ENCODE data around the gene LPCAT1.
"Not testable (repeated sequence)": the region's sequence is repeated elsewhere in the genome, so short reads cannot be mapped to it uniquely, and the experiment has no call there.

The LPCAT1 gene

DNA sequence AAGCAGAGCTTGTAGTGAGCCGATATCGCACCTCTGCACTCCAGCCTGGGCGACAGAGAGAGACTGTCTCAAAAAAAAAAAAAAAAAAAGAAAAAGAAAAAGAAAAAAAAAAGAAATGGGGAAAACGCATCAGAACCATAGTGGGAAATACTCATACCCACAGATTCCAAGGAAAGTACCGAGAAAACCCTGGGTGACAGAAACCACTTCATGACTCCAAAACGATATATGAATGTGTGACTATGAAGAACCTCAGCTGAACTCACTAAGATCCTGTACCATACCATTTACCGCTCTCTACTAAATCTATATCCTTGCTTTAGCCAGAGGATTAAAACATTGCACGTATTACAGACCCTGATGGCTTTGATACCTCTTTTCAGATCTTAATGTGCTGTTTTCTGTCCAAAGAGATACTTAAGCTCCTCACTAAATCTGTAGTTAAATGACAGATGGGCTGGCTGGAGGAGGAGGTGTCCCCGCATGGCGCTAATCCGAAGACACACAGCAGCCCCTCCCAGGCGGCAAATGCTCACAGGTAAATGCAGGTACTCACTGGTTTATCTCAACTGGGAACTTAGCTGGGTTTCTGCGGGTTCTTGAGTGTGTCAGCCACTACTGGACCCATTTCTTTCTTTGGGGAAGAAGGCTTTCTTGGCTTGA, 2.8 kb downstream of the LPCAT1 start:
- no peak for DNase-seq

DNA sequence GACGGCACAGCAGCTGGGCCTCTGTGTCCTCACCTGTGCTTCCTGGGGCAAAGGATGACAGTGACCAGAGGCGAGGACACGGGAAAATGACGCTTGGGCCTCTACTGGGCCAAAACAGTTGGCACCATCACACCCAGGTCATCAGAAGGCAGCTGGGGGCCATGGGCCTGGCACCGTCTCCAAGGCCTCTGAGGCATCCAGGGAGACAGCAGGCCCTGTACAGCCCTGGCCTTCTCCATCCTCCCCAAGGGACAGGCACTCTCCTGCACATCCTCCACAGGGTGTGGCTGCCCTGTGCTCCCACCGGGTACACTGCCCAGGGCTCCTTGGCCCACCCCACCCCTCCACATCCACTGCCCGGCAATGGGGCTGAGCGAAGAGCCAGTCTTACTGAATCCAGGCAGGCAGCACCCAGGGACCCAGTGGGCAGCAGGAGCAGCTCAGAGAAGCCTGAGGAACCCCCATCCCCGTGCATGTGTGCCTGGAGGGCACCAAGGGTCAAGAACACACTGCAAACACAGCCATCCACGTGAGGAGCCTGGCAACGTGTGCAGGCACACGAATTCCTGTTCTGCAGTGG, 4.0 kb downstream of the LPCAT1 start:
- no peak for DNase-seq

DNA sequence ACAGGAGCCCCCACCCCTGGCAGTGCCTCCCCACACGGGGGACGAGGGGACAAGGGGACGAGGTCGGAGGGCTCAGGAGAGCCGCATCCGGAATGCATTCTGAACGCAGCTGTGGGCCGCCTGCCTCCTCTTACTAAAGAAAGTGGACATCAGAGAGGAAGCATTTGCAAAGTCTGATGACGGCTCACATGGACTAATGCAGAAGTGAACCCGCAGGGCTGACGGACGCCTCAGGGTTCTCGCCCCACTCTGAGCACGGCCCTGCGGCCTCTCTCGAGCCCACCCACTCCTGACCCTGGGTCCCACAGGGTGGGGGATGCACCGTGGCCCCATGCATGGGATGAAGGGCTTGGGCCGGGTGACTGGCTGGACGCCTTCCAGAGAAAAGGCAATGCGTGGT, 5.9 kb downstream of the LPCAT1 start:
- DNase-seq, result no peak

DNA sequence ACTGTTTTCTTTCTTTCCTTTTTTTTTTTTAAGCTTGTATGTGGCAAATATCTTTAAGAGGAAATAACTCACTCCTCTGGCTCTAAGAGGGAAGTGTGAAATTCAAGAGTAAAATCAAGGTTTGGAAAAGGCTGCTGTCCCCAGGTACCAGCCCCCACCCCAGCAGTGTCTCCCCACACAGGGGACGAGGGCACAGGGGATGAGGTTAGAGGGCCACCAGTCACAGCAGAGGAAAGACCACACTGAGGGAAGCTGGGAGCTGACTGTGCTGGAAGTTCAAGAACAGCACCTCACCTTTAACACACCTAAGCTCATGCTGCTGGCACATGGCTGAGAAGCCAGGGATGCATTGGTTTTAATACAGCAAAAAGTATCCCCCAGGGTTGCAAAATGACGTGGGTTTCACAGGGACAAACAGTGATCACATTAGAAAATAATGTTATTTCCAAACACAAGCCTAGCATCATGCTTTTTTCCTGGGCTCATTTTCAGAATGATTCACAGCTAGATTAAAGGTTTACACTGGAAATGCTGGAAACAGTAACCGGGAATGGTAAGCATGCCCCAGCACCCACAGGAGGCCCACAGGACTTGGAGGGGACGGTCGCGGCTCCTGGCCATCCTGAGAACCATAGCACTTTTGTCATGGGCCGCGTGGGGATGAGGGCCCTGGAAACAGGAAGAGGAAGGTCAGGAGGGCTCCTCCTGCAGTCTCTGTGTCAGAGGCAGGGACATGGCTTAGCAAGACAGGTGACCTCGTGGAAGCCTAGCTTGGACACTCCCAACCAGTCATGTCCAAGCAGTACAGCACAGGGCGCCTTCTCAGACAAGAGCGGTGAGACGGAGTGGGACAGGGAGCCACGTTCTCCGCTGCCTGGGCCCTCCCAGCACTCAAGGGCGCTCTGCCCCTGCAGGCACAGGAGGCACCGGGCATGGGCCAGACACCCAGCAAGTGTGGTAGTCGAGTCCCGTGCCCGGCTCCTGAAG, 6.9 kb downstream of the LPCAT1 start:
- DNase-seq, result no peak

DNA sequence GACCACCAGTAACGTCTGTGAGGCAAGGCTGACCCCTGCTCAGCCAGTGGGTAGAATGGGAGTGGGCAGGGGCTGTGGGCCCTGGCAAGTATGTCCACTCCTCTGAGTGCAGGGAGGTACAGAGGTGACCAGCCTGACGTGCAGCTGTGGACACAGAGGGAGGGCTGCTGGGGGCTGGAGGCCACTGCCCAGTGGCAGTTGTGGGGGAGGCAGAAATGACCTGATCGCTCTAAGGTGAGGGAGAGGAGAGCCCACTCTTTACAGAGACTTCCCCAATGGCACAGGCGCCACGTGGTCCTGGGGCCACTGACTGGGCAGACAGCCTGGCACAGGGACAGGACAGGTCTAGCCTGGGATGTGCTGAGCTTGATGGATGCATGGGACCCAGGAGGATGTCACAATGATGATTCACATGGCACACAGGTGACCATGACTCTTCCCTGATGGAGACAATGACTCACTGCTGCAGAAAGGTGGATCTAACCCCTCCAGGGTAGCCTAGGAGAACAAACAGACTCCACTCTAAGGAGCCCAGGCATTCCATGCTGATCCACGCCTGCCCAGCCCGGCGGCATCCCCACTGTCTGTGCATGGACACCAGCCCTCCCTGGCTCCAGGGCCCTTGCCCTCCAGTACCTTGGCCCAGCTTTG, 7.7 kb downstream of the LPCAT1 start:
- DNase-seq, result no peak

DNA sequence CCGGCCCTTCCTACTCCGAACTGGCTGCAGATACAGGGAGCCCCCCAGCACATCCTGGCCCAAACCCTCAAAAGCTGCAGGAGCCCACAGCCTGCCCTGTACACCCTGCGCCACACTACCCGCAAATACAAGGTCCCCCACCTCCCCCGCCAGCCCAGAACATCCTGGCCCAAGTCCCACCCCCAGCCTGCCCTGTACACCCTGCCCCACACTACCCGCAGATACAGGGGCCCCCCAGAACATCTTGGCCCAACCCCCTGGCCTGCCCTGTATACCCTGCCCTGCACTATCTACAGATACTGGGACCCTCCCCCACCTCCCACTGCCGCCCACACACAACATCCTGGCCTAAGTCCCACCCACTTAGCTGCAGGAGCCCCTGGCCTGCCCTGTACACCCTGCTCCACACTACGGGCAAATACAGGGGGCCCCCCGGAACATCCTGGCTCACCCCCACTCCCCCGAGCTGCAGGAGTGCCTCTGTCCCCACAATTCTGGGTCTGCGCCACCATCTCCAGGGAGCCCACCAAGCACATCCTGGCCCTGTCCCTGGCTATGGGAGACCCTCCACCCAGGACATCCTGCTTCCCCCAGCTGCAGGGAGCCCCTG, 8.3 kb downstream of the LPCAT1 start:
- no peak for DNase-seq

DNA sequence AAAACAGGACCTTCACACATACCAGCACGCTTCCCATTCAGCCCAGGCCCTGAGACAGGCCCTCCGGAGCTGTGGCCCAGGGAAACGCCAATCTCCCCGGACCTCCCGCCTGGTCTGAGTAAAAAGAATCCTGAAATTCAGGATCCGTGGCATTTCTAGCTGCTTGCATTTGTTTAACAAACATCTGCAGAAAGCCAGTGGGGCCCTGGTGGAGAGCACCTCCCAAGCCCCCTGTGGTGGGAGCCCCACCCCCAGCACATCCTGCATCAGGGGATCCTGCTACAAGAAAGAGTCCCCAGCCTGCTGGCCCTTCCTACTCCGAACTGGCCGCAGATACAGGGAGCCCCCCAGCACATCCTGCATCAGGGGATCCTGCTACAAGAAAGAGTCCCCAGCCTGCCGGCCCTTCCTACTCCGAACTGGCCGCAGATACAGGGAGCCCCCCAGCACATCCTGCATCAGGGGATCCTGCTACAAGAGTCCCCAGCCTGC, 8.9 kb downstream of the LPCAT1 start:
- DNase-seq, result not testable (repeated sequence)

DNA sequence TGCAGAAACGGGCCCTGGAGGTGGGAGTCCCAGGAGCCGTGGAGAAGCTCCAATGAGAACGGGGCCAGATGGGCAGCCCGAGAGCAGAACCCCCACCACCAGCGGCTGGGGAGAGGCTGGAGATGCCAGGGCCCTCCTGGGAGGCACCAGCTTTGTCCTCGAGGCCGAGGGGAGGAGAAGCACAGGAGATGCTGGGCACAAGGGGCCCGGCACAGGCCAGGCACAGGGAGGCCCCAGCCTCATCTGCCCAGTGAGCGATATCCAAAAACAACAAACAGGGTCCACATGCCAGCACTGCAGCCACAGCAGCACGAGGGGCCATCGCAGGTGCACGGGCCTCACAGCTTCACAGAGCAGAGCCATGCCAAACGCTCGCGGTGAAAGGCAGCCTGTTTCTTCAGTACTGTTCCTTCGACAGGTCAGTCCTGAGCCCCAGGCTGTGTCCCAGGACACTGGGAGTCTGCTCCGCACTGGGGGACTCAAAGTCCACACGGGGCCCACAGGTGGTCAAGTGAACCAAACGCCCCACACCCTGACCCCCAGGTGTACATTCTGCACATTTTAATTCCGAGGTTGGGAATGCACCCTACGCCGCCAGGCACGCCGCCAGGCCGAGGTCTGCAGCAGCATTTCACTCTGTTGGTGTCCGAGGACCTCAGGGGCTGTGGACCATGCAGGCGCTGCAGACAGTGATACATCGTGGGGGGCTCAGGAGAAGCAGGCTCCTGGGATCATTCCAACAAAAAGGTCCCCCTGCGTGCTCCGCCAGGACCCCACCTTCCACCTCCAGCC, 9.5 kb downstream of the LPCAT1 start:
- no peak for DNase-seq

DNA sequence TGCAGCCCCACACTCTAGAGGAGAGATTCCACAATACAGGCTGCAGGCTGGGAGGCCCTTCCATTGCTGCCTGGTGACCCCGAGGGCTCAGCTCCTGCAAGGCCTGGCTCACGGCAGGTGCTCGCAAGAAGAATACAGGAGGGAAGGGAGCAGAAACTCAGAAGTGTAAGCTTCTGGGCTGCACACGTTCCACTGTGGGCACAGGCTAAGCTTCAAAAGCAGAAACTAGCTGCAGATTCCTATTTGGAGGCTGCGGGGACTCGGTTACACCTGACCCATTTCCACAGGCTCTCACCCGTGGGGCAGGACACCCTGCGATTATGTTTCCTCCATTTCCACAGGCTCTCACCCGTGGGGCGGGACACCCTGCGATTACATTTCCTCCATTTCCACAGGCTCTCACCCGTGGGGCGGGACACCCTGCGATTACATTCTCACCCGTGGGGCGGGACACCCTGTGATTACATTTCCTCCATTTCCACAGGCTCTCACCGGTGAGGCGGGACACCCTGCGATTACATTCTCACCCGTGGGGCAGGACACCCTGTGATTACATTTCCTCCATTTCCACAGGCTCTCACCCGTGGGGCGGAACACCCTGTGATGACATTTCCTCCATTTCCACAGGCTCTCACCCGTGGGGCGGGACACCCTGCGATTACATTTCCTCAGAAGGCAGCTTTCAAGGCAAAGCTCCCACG, 10.3 kb downstream of the LPCAT1 start:
- DNase-seq, result no peak

DNA sequence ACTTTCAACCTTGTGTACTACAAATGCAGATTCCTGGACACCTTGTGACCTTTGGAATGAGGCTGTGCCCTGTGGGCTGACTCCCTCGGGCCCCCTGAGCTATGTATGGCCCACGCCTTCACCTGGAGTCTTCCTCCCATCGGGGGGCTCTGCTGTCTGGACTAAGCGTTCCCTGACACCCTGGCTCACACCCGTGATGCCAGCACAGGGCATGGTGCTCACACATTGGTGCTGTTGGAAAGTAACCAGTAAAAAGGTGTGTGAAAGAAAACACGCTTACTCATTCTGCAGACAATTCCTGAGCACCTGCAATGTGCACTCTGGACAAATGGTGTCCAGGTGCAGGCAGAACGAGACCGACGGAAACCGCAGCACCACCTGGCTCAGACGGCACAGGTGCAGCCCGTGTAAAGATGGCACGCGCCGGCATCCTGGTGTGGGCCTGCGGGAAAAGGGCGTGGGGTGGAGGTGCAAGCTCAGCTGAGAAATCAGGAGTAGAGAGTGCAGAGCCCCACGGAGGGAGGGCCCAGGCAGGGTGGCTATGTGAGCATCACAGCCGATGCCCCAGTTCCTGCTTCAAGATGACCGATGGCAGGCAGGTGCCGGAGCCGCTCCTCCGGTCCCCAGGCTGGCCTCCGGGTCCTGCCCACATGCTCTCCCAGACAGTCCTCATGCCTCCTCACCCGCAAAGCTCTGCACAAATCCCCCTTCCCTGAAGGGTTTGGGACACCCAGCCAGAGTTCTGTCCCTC, 11.0 kb downstream of the LPCAT1 start:
- DNase-seq, result no peak

DNA sequence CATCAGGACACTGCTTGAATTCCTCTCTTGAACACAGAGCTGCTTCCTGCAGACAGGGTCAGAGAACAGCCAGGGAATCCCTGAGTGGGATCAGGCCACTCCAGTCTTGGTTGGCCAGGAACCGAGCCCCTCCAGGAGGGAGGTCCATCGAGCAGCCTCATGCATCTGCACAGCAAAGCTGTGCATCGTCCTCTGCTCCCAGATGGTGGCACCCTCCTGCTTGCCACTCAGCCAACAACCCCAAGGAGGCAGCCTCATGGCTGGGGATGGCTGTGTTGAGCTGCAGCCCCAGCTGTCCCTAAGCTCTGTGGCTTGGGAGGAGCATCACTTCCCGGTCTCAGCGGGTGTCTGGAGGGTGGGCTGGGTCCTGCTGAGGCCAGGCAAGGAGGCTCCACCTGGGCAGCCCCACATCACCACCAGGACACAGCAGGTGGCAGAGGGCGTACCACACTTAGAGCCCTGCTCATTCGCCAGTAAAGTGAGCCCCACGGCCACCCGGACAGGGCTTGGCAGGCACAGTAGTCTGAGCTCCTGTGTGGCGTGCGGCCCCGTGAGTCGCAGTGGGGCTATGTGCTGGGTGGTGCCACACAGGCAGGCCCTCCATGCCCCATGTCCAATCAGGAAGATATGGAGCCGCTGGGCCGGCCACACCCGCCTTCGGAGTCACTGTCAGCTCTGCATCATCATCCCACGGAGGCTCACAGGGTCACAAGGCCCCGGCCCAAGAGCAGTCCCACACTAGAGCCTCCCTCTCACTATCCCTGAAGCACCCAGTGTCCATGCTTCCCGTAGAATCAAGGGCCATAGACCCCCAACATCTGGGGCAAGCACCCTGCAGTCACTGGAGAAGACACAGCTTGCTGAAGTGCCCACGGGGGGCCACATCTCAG, 11.9 kb downstream of the LPCAT1 start:
- no peak for DNase-seq

DNA sequence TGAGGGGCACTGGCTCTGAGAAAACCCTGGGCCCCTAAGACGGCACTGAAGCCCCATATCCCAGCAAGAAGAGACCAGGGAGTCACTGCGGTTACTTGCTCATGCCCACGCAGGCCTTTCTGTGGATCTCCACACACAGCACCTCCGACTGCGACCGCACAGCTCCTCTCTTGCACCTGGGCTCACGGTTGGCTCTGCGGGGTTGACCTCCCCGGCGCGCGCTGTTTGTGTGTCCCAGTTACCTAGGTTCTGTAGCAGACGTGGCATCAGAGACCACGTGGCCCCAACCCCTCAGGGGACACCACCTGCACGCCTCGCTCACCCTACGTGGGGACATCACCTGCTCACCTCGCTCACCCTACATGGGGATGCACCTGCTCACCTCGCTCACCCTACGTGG, 12.7 kb downstream of the LPCAT1 start:
- DNase-seq, result no peak

DNA sequence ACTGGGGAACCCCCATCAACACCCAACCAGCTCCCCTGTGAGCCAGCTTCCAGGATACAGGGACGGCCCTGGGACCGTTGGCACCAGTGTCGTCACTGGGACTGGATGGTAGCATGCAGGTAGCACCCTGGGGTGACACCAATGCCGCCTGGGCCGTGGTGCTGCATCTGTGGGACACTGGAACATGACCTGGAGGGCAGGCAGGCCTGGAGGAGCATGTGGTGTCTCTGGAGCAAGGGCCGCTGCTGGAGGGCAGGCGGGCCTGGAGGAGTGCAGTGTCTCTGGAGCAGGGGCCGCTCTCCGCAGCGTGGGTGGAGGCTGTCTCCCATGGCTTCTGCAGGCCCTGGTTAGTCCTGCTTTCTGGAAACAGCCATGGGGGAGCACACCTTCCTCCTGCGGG, 13.1 kb downstream of the LPCAT1 start:
- no peak for DNase-seq

DNA sequence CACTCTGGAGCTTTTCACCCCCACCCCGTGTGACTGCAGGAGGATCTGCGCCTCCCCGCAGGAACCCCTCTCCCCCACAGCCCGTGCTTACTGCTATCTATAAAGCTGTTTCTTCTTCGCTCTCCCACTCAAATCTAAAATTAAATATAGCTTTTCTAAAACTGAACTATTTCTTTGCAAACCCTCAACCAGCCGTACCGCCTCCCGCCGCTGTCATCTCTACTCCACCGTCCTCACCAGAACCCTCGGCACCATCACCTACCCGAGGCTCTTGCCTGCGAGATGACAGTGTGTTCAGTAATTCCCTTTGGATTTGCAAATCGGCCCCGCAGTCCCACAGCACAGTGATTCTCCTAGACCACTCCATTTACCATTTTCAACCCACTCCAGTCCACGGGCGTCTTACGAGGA, 13.6 kb downstream of the LPCAT1 start:
- DNase-seq, result no peak

DNA sequence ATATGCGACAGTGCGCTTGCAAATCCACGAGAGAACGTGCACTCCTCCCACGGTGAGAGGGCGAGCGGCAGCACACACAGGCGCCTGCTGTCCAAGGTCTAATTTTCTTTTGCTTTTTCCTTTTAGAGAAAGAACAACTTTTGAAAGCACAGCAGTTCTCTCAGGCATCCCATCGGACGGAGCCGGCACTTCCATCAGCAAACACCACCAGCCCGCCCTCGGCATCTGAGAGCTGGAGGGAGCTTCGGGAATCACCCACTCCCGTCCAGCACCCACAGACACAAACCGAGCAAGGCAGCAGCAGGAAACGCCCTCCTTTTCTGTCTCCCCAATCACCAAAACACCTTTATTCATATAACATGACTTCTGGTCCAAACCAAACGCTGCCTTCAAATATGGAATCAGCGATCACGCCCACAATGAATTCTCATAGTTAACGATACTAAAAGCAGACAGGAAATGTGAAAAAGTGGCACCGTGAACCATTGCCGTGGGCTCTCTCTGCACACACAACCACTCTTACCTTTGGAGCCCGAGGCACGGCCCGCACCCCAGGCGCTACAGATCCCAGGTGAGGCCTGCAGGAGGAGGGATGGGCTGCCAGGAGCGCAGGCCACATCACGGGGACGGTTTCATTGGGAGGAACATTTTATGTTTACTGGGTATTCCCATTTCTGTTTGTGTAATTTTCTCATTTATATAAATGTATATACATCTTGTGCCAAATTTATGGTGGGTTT, 14.2 kb downstream of the LPCAT1 start:
- no peak for DNase-seq

DNA sequence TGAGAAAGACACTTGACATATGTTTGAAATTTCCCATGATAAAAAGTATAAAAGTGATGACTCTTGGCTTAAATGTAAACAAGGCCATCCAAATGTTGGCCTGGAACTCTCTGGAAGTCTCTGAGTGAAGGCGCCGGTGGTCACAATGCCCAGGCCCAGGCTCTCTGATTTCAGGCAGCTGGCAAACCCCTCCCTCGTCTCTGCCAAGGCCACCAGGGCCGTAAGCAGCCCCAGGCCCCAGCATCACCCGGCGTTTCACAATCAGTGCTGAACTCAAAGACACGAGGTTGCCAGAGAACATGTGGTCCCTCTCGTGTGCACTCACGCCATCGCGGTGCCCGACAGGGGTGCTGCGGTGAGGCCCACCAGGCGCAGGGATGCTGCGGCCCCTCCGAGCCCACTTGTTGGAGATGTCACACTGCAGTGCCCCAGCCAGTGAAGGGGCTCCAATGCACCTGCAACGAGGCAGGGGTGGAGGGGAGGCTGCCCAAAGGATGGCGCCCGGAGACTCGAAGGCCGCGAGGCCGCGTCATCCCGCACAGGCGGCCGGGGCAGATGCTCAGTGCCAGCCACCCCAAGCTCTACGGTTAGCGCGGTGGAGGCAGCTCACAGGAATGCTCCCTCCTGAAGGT, 15.0 kb downstream of the LPCAT1 start:
- no peak for DNase-seq

DNA sequence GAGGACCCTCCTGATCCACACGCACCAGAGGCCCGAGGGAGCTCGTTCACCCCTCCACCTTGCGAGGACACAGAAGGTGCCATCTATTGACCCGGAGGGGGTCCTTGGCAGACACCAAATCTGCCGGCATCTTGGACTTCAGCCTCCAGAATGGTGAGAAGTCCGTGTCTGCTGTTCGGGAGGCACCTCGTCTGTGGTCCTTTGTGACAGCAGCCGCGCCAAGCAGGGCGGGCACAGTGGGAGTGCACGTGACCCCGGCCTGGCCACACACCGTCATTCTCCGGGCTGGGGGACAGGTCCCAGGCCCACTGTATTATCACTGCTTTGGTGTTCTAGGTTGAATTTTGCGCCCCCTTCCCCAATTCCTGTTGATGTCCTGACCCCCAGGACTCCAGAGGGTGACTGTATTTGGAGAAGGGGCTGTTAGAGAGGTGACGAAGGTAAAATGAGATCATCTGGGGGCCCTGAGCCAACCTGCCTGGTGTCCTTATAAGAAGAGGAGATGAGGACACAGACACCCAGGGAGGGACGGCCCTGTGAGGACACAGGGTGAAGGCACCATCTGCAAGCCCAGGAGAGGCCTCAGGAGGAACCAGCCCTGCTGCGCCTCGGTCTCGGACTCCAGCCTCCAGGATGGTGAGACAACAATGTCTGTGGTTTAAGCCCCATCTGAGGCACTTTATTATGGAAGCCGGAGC, 15.7 kb downstream of the LPCAT1 start:
- DNase-seq, result no peak

DNA sequence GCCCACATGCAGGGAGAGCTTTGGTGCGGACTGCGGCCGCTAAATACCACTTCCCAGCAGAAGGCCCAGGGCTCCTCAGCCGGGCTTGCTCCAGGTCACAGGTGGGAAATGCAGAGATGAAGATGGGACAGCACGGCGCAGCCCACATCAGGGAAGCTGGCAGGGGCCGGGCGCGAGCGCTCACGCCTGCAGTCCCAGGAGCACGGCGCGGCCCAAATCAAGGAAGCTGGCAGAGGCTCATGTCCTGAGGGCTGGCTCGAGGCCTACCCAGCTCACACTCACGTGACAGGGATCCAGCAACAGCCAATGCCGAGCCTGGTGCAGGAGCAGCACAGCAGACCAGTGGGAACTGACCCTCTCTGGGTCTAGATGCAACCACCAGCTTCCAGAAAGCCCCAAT, 16.3 kb downstream of the LPCAT1 start:
- DNase-seq, result no peak
